Heart right ventricle (tissue), 16 donors: ENCODE measurements around the gene ACOXL. TPM values are rescaled to one million over a fixed set of nuclear protein-coding genes. Genes with fewer than 3 reads are reported as not detected.

Source experiments
- ATAC-seq, 8 donors: fragments of 200-7000 bp; cut with Tn5 transposase; one replicate each; pipeline ENCODE4 v1.9.1; 2020; ENCODE audit warnings: mild to moderate bottlenecking in 8 of 8, moderate library complexity in 8 of 8, moderate number of reproducible peaks in 1 of 8
- DNase-seq, 2 donors: peaks; one replicate each; pipeline ENCODE4 v3.0.0-alpha.2; 2020
- H3K27ac ChIP-seq, 10 donors: fragments of 200-600 bp; sonication (generic) in 2 of 10; one replicate each; pipeline versions ENCODE4 v1.5.0 to v1.8.0; 2020 to 2022; ENCODE audit warnings: mild to moderate bottlenecking in 3 of 10
- H3K27me3 ChIP-seq, 7 donors: fragments of 200-600 bp; one replicate each; pipeline ENCODE4 v1.8.0; 2021 to 2022; ENCODE audit warnings: mild to moderate bottlenecking in 2 of 7
- H3K36me3 ChIP-seq, 9 donors: fragments of 200-600 bp; sonication (generic) in 1 of 9; one replicate each; pipeline versions ENCODE4 v1.5.0 to v1.8.0; 2020 to 2022; ENCODE audit warnings: mild to moderate bottlenecking in 2 of 9
- H3K4me1 ChIP-seq, 9 donors: fragments of 200-600 bp; sonication (generic) in 1 of 9; one replicate each; pipeline versions ENCODE4 v1.5.0 to v1.8.0; 2020 to 2022; ENCODE audit warnings: mild to moderate bottlenecking in 4 of 9
- H3K4me3 ChIP-seq, 10 donors: fragments of 200-600 bp; sonication (generic) in 2 of 10; one replicate each; pipeline versions ENCODE4 v1.5.0 to v1.8.0; 2020 to 2022; ENCODE audit warnings: mild to moderate bottlenecking in 7 of 10, moderate library complexity in 2 of 10
- H3K9me3 ChIP-seq, 11 donors: fragments of 200-600 bp in 10 of 11; sonication (generic) in 2 of 11; one replicate each; pipeline versions ENCODE4 v1.5.0 to v1.8.0; 2013 to 2022; ENCODE audit warnings: mild to moderate bottlenecking in 2 of 11, control low read depth in 1 of 11, moderate library complexity in 1 of 11
- WGBS, 2 donors: extraction: QIAGEN DNeasy Blood & Tissue Kit; methylation state at CpG; one replicate each; pipeline ENCODE4 v1.1.7; 2013; ENCODE audit warnings: inconsistent platforms in 1 of 2; 5-methylcytosine and 5-hydroxymethylcytosine counted together
- intact Hi-C, 10 donors: fragments of 100-400 bp; cut with DNase I; formaldehyde crosslinking; loops; one replicate each; pipeline versions ENCODE4 v1.11.1 to v1.14.2; 2022
- polyA plus RNA-seq, 2 donors: library from polyadenylated mRNA; stranded (reverse); fragments of 200-250 nt; gene quantifications; one replicate each; pipeline ENCODE4 v1.2.3, GENCODE V29; 2013
- total RNA-seq, 10 donors: library from RNA; stranded (reverse); fragmentation: NEBNext Ultra II Directional in 3 of 10; extraction: Animal tissue kit (Norgen Biotek cat#: 25700) in 3 of 10; gene quantifications; one replicate each; pipeline versions ENCODE4 v1.2.1 to v1.2.4, GENCODE V29; 2021 to 2023
- TF ChIP-seq, protein P1 (sequence below), 9 donors: fragments of 200-600 bp; sonication (generic) in 2 of 9; IDR thresholded peaks; one replicate each; pipeline versions ENCODE4 v1.5.0 to v1.8.0; 2021 to 2022; ENCODE audit warnings: antibody characterized with exemption in 9 of 9, mild to moderate bottlenecking in 5 of 9, moderate library complexity in 1 of 9
- donor health status: Arrhythmogenic right ventricular cardiomyopathy.
- donor health status: ischemic (EF 13 %, LVEDD 7.1; RV severe dilation, severe dysfunction).
- donor health status: healthy with polysubstance abuse.
- donor health status: DM: no; HTN: yes; CAD: no.
- donor health status: DM: no; HTN: no; CAD: no.
- donor health status: ischemic (EF 25% LVEDD 6.9; RV normal size, moderate dysfunction).
- donor health status: ischemic (EF 25% LVEDD 5.7; RV mildly dilated, moderate dysfunction).
- donor health status: healthy.
- donor health status: DM: yes; HTN: yes; CAD: no.
- donor health status: Ischemic cardiomyopathy.
- donor health status: ischemic (EF 35%, LVEDD 5.7; RV mildly dilated, moderate dysfunction).
- donor health status: nonischemic (EF 11% LVEDD 7.7; RV severe dilation, severe dysfunction).
- donor health status: DM: yes; HTN: yes; CAD: no.
- donor health status: PGD.
- donor health status: ischemic (EF 29% LVEDD 5.4; RV normal size, mild dysfunction).
- donor health status: nonischemic (EF 23%, LVEDD 6.1; RV moderate dilation, normal function).

ACOXL gene
- total and polyA plus RNA-seq, 12 donors: not detected

DNA sequence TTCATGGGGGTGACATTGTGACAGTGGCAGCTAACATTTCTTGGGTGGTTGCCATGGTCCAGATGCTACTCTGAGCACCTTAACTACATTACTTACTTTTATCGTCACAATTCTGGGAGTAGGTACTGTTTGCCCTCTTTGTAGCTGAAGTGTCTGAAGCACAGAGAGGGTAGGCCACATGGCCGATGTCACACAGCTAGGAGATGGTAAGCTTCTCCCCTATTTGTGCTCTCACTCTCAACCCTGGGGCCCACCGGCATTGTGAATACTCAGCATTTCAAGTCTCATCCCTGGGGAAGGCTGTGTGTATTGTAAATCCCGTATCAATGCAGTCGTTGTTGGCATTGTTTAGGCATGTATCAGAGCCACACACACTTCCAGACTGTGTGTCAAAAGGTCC lies 136.6 kb downstream of the ACOXL start:
- DNase-seq (no peak), ATAC-seq (no peak)
- 81 to 89% methylated on average over 5 of the region's 5 CpGs for WGBS, 2 donors
- Histone ChIP-seq H3K4me1 (no peaks in the 10 kb centered on the region), H3K36me3 (no peaks in the 10 kb centered on the region), H3K4me3 (no peak overlapping the region), H3K27ac (no peak overlapping the region), H3K9me3 (no peaks in the 10 kb centered on the region), H3K27me3 (peaks cover 0 to 21% (median 10%) of the 10 kb centered on the region in 7 donors)
- intact Hi-C loops: loop anchor here in 1 of 10 donors (10.0 kb wide), 1 partner anchor 176 kb away; no protein-coding TSS in a partner anchor
- TF ChIP-seq, protein P1, sequence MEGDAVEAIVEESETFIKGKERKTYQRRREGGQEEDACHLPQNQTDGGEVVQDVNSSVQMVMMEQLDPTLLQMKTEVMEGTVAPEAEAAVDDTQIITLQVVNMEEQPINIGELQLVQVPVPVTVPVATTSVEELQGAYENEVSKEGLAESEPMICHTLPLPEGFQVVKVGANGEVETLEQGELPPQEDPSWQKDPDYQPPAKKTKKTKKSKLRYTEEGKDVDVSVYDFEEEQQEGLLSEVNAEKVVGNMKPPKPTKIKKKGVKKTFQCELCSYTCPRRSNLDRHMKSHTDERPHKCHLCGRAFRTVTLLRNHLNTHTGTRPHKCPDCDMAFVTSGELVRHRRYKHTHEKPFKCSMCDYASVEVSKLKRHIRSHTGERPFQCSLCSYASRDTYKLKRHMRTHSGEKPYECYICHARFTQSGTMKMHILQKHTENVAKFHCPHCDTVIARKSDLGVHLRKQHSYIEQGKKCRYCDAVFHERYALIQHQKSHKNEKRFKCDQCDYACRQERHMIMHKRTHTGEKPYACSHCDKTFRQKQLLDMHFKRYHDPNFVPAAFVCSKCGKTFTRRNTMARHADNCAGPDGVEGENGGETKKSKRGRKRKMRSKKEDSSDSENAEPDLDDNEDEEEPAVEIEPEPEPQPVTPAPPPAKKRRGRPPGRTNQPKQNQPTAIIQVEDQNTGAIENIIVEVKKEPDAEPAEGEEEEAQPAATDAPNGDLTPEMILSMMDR (IDR thresholded peaks at IDR 0.05): no peak

DNA sequence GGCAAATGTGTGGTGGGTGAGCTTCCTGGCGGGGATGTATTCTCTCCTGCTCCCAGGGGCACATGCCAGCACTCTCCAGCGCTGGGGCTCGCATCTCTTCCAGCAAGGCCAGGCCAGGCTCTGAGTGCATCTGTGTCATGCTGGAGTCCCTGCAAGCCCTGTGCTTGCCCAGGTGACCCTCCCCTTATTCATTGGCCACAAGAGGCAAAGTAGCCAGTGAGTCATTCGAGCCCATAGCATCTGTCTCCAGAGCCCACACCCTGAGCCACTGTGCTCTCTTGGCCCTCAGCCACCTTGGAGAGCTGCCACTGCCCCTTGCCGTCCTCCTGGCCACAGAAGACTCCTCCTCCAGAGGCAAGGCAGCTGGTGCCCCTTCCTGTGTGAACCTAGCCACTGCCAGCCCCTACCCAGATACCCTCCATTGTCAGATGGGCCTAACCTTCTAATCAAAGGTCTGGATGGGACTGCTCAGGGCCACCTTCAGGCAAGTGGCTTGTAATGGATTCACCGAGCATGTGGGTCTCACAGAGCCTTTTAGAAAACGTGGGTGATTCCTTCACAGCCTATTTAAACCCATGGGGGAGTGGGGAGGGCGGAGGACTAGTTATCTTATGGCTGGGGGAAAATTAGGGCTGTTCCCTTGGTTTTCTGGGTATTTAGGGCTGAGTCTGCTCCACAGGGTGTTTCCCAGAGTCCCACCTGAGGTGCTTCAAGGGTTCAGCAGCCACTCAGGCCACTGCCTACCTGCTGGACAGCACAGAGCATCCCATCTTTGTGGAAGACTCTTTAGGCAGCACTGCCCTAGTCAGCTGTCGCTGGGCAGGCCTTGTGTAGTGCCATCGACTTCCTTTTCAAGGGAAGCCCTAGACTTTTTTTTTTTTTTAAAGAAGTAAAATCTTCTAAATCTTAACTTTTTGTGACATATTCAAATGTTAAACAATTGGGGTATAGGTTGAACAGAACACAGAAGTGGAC lies 137.4 kb downstream of the ACOXL start:
- WGBS, 2 donors: 67 to 68% methylated on average over 10 of the region's 10 CpGs
- Histone ChIP-seq H3K27me3 (peaks cover 0 to 16% (median 10%) of the 10 kb centered on the region in 7 donors), H3K4me3 (no peak overlapping the region), H3K27ac (no peak overlapping the region), H3K36me3 (no peaks in the 10 kb centered on the region), H3K9me3 (no peaks in the 10 kb centered on the region), H3K4me1 (no peaks in the 10 kb centered on the region)
- ATAC-seq (peak in 1 of 8 donors; percentile 59), DNase-seq (no peak)
- TF ChIP-seq, protein P1 (IDR thresholded peaks at IDR 0.05): no peak
- intact Hi-C loops: loop anchor here in 1 of 10 donors (10.0 kb wide), 1 partner anchor 175 kb away; no protein-coding TSS in a partner anchor

DNA sequence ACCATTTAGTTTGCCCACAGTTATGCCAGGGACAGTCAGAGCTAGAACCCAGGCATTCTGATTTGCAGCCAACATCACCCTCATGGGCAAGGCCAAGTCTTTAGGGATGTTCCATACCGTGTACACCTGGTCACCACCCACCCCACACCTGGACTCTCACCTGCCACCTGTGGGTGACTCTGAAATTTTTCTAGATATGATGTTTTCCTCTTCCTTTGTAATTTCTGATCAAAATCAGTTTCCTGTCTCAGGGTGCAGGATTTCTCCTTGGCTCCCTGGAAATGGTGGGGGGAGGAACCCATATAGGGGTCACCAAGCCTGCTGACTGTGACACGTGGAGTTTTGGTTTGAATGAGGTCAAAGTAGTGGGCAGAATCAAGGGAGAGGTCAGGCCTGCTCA lies 138.2 kb downstream of the ACOXL start:
- 64 to 78% methylated on average over 2 of the region's 2 CpGs for WGBS, 2 donors
- H3K36me3 ChIP-seq: no peaks in the 10 kb centered on the region
- ATAC-seq: no peak

DNA sequence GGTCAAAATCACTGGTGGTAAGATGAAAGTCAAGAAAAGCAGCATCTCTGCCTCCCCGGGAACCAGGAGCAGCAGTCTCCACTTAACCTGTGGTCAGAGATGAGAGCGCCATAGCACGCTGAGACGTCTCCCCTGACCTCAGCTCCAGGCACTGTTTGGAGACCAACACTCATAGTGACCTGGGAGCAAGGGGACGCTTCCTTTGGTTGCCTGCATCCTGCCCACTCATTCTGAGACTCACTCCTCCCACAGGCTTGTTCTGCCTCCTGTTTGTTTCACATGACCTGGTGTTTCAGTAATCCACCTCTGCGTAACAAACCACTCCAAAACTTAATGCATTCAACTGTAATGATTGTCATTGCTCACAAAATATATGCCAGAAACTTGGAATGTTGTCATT lies 139.3 kb downstream of the ACOXL start:
- Histone ChIP-seq H3K4me1 (peaks cover 0 to 6% (median 0%) of the 10 kb centered on the region in 9 donors), H3K36me3 (no peaks in the 10 kb centered on the region), H3K9me3 (no peaks in the 10 kb centered on the region), H3K4me3 (no peak overlapping the region), H3K27me3 (peaks cover 0 to 8% (median 0%) of the 10 kb centered on the region in 7 donors), H3K27ac (no peak overlapping the region)
- no peak for ATAC-seq
- WGBS, 2 donors: 86 to 88% methylated on average over 6 of the region's 6 CpGs
- intact Hi-C loops: no loop called here
- TF ChIP-seq, protein P1 (IDR thresholded peaks at IDR 0.05): no peak
- no peak for DNase-seq

More for the DNA sequence above, 138.2 kb downstream of the ACOXL start:
- peaks cover 0 to 10% (median 7%) of the 10 kb centered on the region in 7 donors for H3K27me3 ChIP-seq
- H3K4me3 ChIP-seq: no peak overlapping the region
- intact Hi-C loops: no loop called here
- H3K27ac ChIP-seq: no peak overlapping the region
- TF ChIP-seq, protein P1 (IDR thresholded peaks at IDR 0.05): no peak
- no peaks in the 10 kb centered on the region for H3K9me3 ChIP-seq
- peaks cover 0 to 6% (median 0%) of the 10 kb centered on the region in 9 donors for H3K4me1 ChIP-seq
- DNase-seq: no peak
